ENCODE measurements around the gene SMIM41.

SMIM41 gene

GRCh38 chr12:52066346-52067080, 13.0 kb upstream of the SMIM41 start:
- no peak overlapping the region for H3K4me3 ChIP-seq (ENCODE audit: low read length)
- TF ChIP-seq CTCF (conservative IDR thresholded peaks at IDR 0.05; ENCODE audit: low read length): no peak
- no peak for DNase-seq (ENCODE audit: low read depth)

- H3K4me3 ChIP-seq (ENCODE audit: low read length): no peak overlapping the region
- no peak for DNase-seq (ENCODE audit: low read depth)
- TF ChIP-seq CTCF (conservative IDR thresholded peaks at IDR 0.05; ENCODE audit: low read length): no peak
Measured at GRCh38 chr12:52067081-52067374, 12.5 kb upstream of the SMIM41 start.

- TF ChIP-seq CTCF (conservative IDR thresholded peaks at IDR 0.05; ENCODE audit: low read length): peak; percentile 77
- H3K4me3 ChIP-seq (ENCODE audit: low read length): peak within 1 kb of the TSS; percentile 99
- DNase-seq (ENCODE audit: low read depth): peak; percentile 96
Measured at GRCh38 chr12:52069327-52070184, 9.9 kb upstream of the SMIM41 start, which contains the start of gene ATG101. Gene ATG101 (plus strand): TSS chr12:52069978. CDS start chr12:52073651, 3,673 bp downstream.

- no peak for TF ChIP-seq CTCF (conservative IDR thresholded peaks at IDR 0.05; ENCODE audit: low read length)
- peak overlapping the region; percentile 99 for H3K4me3 ChIP-seq (ENCODE audit: low read length)
- no peak for DNase-seq (ENCODE audit: low read depth)
Measured at GRCh38 chr12:52070185-52070925, 9.1 kb upstream of the SMIM41 start.

- TF ChIP-seq CTCF (conservative IDR thresholded peaks at IDR 0.05; ENCODE audit: low read length): no peak
- peak; percentile 81 for DNase-seq (ENCODE audit: low read depth)
- no peak overlapping the region for H3K4me3 ChIP-seq (ENCODE audit: low read length)
Measured at GRCh38 chr12:52073531-52074381, 5.7 kb upstream of the SMIM41 start.

DNA sequence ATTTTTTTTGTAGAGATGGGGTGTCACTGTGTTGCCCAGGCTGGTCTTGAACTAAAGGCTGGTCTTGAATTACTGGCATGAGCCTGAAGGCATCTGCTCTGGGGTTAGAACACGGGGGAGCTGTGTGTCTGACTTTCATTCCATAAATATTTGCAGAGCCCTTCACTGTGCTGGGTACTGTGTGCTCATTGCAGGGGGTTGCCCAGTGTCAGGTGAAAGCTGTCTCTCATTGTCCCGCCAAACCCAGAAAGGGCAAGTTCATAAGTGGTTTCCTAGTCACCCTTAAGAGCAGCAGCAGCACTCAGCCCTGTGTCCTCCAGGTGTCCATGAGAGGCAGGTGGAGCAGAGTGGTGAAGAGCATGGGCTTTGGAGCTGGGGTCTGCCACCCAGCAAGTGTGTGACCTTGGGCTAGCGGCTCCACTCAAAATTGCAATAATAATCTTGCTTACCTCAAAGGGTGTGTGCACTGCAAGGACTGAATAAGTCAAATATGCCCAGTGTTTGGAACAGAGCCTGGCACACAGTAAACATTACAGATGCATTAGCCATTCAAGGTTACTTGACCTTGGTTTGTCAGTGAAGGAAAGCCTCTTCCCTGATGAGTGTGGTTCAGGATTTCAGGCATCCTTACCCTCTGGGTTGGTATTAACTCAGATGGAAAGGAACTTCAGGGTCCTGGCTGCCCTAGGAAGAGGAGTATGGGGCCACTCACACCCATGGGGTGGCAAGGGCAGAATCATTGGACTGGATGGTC, 4.4 kb upstream of the SMIM41 start:
- no peak for DNase-seq (ENCODE audit: low read depth)

More for the DNA sequence above, 4.4 kb upstream of the SMIM41 start:
- no peak overlapping the region for H3K4me3 ChIP-seq (ENCODE audit: low read length)
- TF ChIP-seq CTCF (conservative IDR thresholded peaks at IDR 0.05; ENCODE audit: low read length): no peak

Measured in AG10803 (cell line).